K562 (cell line): ENCODE results near the gene QKI. TPM values are rescaled to one million over a fixed set of nuclear protein-coding genes. Genes with fewer than 3 reads are reported as not detected.
A peak's percentile ranks its signal among the peaks of the same experiment; 100 is the strongest.

Experiments used
- AFF4 ChIP-seq: sonication (generic); formaldehyde crosslinking; IDR thresholded peaks from 2 replicates; pipeline ENCODE4 v1.8.0; 2023; ENCODE audit warnings: mild to moderate bottlenecking, missing genetic modification reagents
- CGGBP1 ChIP-seq: fragments of 250-450 bp; sonication (Bioruptor Pico); IDR thresholded peaks from 2 replicates; pipeline ENCODE4 v1.9.0; 2021; ENCODE audit warnings: mild to moderate bottlenecking
- GTF2F1 ChIP-seq: IDR thresholded peaks from 2 replicates; pipeline ENCODE4 v1.6.1; 2011; ENCODE audit warnings: low read depth, low read length, improper control_type of control experiment
- HMGXB4 ChIP-seq: sonication (generic); formaldehyde crosslinking; IDR thresholded peaks from 2 replicates; pipeline ENCODE4 v1.8.1; 2023; ENCODE audit warnings: mild to moderate bottlenecking, missing genetic modification reagents
- RAD21 ChIP-seq, 2 experiments: fragments of 250-450 bp in 1 of 2; fragments of 450-650 bp in 1 of 2; sonication (Bioruptor Pico) in 1 of 2; formaldehyde crosslinking in 1 of 2; IDR thresholded peaks in 1 of 2; conservative IDR thresholded peaks in 1 of 2; 2 replicates each; pipeline versions ENCODE4 v1.4.0 to v1.8.0; 2020 to 2022; ENCODE audit warnings: mild to moderate bottlenecking in 2 of 2, moderate library complexity in 1 of 2
- RBM39 ChIP-seq: fragments of 200-400 bp; formaldehyde crosslinking; optimal IDR thresholded peaks from 2 replicates; pipeline ENCODE3; 2018; ENCODE audit warnings: low read depth, low read length
- RNF219 ChIP-seq: fragments of 250-450 bp; sonication (Bioruptor Pico); IDR thresholded peaks from 2 replicates; pipeline ENCODE4 v1.5.0; 2022; ENCODE audit warnings: mild to moderate bottlenecking
- SAFB2 ChIP-seq: fragments of 200-400 bp; formaldehyde crosslinking; IDR thresholded peaks from 2 replicates; pipeline ENCODE4 v1.6.1; 2018; ENCODE audit warnings: borderline replicate concordance, low read length, low read depth, moderate library complexity; ENCODE audit not compliant: severe bottlenecking
- SMARCC2 ChIP-seq: fragments of 450-650 bp; IDR thresholded peaks from 2 replicates; pipeline ENCODE4 v1.6.1; 2017; ENCODE audit warnings: antibody characterized with exemption, moderate library complexity, mild to moderate bottlenecking, low read depth
- TAL1 ChIP-seq: fragments of 450-650 bp; IDR thresholded peaks from 2 replicates; pipeline ENCODE4 v1.6.1; 2016; ENCODE audit warnings: mild to moderate bottlenecking
- TBL1XR1 ChIP-seq, 2 experiments: IDR thresholded peaks; 2 replicates each; pipeline ENCODE4 v1.6.1; 2012; ENCODE audit warnings: improper control_type of control experiment in 2 of 2, low read length in 2 of 2, mild to moderate bottlenecking in 1 of 2
- TEAD2 ChIP-seq: fragments of 450-650 bp; IDR thresholded peaks from 2 replicates; pipeline ENCODE4 v1.6.1; 2016; ENCODE audit warnings: missing genetic modification characterization, control low read depth, missing compliant biosample characterization
- TEAD4 ChIP-seq, 2 experiments: sonication (generic) in 1 of 2; formaldehyde crosslinking in 1 of 2; IDR thresholded peaks; 2 replicates each; pipeline versions ENCODE4 v1.6.1 to v1.8.0; 2012 to 2022; ENCODE audit warnings: borderline replicate concordance in 1 of 2, inconsistent platforms in 1 of 2, low read length in 1 of 2, mild to moderate bottlenecking in 1 of 2, missing genetic modification reagents in 1 of 2
- USF1 ChIP-seq: sonication (generic); formaldehyde crosslinking; IDR thresholded peaks from 2 replicates; pipeline ENCODE4 v1.9.0; 2022; ENCODE audit warnings: mild to moderate bottlenecking, missing genetic modification reagents
- ZNF184 ChIP-seq: sonication (generic); formaldehyde crosslinking; IDR thresholded peaks from 2 replicates; pipeline ENCODE4 v1.5.0; 2020; ENCODE audit warnings: missing genetic modification reagents
- ZNF277 ChIP-seq: fragments of 250-450 bp; sonication (Bioruptor Pico); IDR thresholded peaks from 2 replicates; pipeline ENCODE4 v1.8.0; 2022; ENCODE audit warnings: inconsistent platforms, mild to moderate bottlenecking, moderate library complexity, borderline replicate concordance
- polyA plus RNA-seq, 8 experiments: library from polyadenylated mRNA; depleted of rRNA in 4 of 8; stranded (reverse) in 5 of 8; unstranded in 3 of 8; fragments of >200 nt; fragmentation: Nextera tagmentation in 2 of 8; fragmentation: Illumina TruSeq in 1 of 8; extraction: Ambion mirVana in 2 of 8; extraction: Trizol in 1 of 8; gene quantifications; 2 replicates each; pipeline versions ENCODE4 v1.2.1 to v1.2.3, GENCODE V29; 2011 to 2014; ENCODE audit warnings: inconsistent platforms in 1 of 8, missing spikeins in 1 of 8
- total RNA-seq, 7 experiments: library from RNA; depleted of rRNA in 6 of 7; stranded (reverse); fragments of >200 nt in 6 of 7; fragmentation: Illumina TruSeq in 2 of 7; extraction: Trizol in 2 of 7; gene quantifications; 2 replicates each; pipeline versions ENCODE4 v1.2.1 to v1.2.3, GENCODE V29; 2011 to 2021; ENCODE audit warnings: low replicate concordance in 1 of 7

Gene QKI
- total and polyA plus RNA-seq, 9 of the 15 experiments (the other 6 are each of a cell fraction or from before 2014, with no cell fraction given), result 20.4 to 215 (median 123) TPM

- TF ChIP-seq HMGXB4 (CRISPR knock-in tag) (no peak), CGGBP1 (CRISPR knock-in tag) (no peak), TBL1XR1 (IDR thresholded peaks at IDR 0.05; ENCODE audit: low read length in 2 of 2) (peak in 1 of 2 experiments; percentile 32; a peak in 1 of 4 replicates), USF1 (CRISPR knock-in tag) (no peak), RAD21 (CRISPR knock-in tag; conservative IDR thresholded peaks at IDR 0.05 in 1 of 2, IDR thresholded peaks at IDR 0.05 in 1 of 2) (no peak), SMARCC2 (no peak), GTF2F1 (no peak), AFF4 (CRISPR knock-in tag) (no peak), TEAD4 (IDR thresholded peaks at IDR 0.05; ENCODE audit: low read length) (no peak; the same call in 1 of the 2 replicates), TEAD4 (CRISPR knock-in tag; IDR thresholded peaks at IDR 0.05; ENCODE audit: borderline replicate concordance) (no peak), RBM39 (no peak), RNF219 (no peak), TAL1 (peak; percentile 28; the same call in 1 of the 2 replicates), SAFB2 (no peak), ZNF277 (CRISPR knock-in tag) (no peak), ZNF184 (no peak), TEAD2 (no peak)
These were observed 156.2 kb downstream of the QKI start (continued) for GRCh38 chr6:163570579-163571231.
